ENCODE results near the gene SDHAF4.

SDHAF4 gene

DNA sequence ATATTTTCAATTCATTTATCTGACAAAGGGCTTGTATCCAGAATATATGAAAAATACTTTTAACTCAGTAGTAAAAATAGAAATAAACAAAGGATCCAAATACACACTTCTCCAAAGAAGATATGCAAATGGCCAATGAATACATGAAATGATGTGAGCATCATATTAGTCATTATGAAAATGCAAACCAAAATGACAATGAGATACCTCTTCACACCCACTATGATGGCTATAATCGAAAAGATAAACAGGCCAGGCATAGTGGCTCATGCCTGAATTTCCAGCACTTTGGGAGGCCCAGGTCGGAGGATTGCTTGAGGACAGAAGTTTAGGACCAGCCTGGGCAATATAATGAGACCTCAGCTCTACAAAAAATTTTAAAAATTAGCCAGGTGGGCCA lies 67.1 kb downstream of the SDHAF4 start:
- H3K27ac ChIP-seq (ENCODE audit: poor library complexity, severe bottlenecking): no peak overlapping the region

DNA sequence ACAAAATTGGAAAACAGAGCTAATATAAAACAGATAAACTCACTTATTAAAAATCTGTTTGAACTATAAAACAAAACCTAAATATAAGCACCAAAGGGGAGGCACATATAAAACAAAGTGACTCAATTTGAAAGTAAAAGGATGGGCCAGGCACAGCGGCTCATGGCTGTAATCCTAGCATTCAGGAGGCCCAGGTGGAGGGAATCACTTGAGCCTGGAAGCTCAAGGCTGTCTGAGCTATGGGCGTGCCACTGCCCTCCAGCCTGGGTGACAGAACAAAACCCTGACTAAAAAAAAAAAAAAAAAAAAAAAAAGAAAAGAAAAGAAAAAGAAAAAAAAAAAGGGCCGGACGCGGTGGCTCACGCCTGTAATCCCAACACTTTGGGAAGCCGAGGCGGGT lies 69.9 kb downstream of the SDHAF4 start:
- TF ChIP-seq, protein P1, sequence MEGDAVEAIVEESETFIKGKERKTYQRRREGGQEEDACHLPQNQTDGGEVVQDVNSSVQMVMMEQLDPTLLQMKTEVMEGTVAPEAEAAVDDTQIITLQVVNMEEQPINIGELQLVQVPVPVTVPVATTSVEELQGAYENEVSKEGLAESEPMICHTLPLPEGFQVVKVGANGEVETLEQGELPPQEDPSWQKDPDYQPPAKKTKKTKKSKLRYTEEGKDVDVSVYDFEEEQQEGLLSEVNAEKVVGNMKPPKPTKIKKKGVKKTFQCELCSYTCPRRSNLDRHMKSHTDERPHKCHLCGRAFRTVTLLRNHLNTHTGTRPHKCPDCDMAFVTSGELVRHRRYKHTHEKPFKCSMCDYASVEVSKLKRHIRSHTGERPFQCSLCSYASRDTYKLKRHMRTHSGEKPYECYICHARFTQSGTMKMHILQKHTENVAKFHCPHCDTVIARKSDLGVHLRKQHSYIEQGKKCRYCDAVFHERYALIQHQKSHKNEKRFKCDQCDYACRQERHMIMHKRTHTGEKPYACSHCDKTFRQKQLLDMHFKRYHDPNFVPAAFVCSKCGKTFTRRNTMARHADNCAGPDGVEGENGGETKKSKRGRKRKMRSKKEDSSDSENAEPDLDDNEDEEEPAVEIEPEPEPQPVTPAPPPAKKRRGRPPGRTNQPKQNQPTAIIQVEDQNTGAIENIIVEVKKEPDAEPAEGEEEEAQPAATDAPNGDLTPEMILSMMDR (IDR thresholded peaks at IDR 0.05; ENCODE audit: poor library complexity, severe bottlenecking): no peak
- H3K4me1 ChIP-seq (ENCODE audit: insufficient read depth, poor library complexity, severe bottlenecking): no peaks in the 10 kb centered on the region
- no peak overlapping the region for H3K4me3 ChIP-seq (ENCODE audit: severe bottlenecking)
- no peak overlapping the region for H3K27ac ChIP-seq (ENCODE audit: poor library complexity, severe bottlenecking)
- ATAC-seq (ENCODE audit: low read depth) (no peak), DNase-seq (ENCODE audit: low spot score) (no peak)
- no peaks in the 10 kb centered on the region for H3K36me3 ChIP-seq (ENCODE audit: low read depth)
- H3K9me3 ChIP-seq (ENCODE audit: severe bottlenecking): no peaks in the 10 kb centered on the region
- H3K27me3 ChIP-seq (ENCODE audit: insufficient read depth, poor library complexity, severe bottlenecking): no peaks in the 10 kb centered on the region

More for the DNA sequence above, 67.1 kb downstream of the SDHAF4 start:
- DNase-seq (ENCODE audit: low spot score) (no peak), ATAC-seq (ENCODE audit: low read depth) (no peak)
- Histone ChIP-seq H3K9me3 (ENCODE audit: severe bottlenecking) (no peaks in the 10 kb centered on the region), H3K4me1 (ENCODE audit: insufficient read depth, poor library complexity, severe bottlenecking) (no peaks in the 10 kb centered on the region), H3K36me3 (ENCODE audit: low read depth) (no peaks in the 10 kb centered on the region), H3K4me3 (ENCODE audit: severe bottlenecking) (no peak overlapping the region), H3K27me3 (ENCODE audit: insufficient read depth, poor library complexity, severe bottlenecking) (no peaks in the 10 kb centered on the region)
- TF ChIP-seq, protein P1 (IDR thresholded peaks at IDR 0.05; ENCODE audit: poor library complexity, severe bottlenecking): no peak

DNA sequence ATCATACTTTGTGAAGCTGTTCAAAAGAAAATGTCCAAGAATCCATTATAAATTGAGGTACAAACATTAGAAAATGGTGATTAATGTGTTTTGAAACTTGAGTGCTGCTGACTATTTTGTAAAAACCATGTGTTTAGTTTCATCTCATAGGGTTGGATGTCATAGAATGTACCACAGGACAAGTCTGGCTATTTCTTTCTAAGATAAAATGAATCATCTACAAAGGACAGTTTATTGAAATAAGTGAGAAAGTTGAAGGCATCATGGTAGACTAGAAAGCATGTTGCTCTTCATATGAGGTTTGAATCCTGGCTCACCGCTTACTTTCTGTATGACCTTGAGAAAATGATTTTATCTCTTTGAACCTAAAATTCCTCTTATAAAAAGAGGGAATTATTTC lies 71.7 kb downstream of the SDHAF4 start:
- Histone ChIP-seq H3K27me3 (ENCODE audit: insufficient read depth, poor library complexity, severe bottlenecking) (no peaks in the 10 kb centered on the region), H3K27ac (ENCODE audit: poor library complexity, severe bottlenecking) (no peak overlapping the region), H3K4me3 (ENCODE audit: severe bottlenecking) (no peak overlapping the region), H3K9me3 (ENCODE audit: severe bottlenecking) (no peaks in the 10 kb centered on the region), H3K4me1 (ENCODE audit: insufficient read depth, poor library complexity, severe bottlenecking) (no peaks in the 10 kb centered on the region), H3K36me3 (ENCODE audit: low read depth) (no peaks in the 10 kb centered on the region)
- TF ChIP-seq, protein P1 (IDR thresholded peaks at IDR 0.05; ENCODE audit: poor library complexity, severe bottlenecking): no peak
- DNase-seq (ENCODE audit: low spot score) (no peak), ATAC-seq (ENCODE audit: low read depth) (no peak)
